PC-9 (cell line): ENCODE data around the gene IRF2BPL. TPM values are rescaled to one million over a fixed set of nuclear protein-coding genes. Genes with fewer than 3 reads are reported as not detected.

Source experiments
- BruUV-seq: library from RNA; stranded (reverse); fragments of 400-500 nt; replicated peaks from 2 replicates; lab custom pipeline; 2021; lab: Mats Ljungman, UMichigan
- CTCF ChIA-PET: fragments of 300-600 bp; sonication (Branson Sonifier 250); formaldehyde crosslinking; loops from one replicate; lab custom pipeline; 2022; ENCODE audit warnings: antibody characterized with exemption; lab: Charles Lee
- POLR2A ChIA-PET: fragments of 300-600 bp; sonication (Branson Sonifier 250); formaldehyde crosslinking; loops from one replicate; lab custom pipeline; 2022; ENCODE audit warnings: antibody characterized with exemption; ENCODE audit not compliant: unreplicated experiment; lab: Charles Lee
- DNase-seq, 2 experiments: peaks; one replicate each; pipeline versions ENCODE4 v3.0.0 to v3.0.0-alpha.2; 2015 to 2022; ENCODE audit warnings: mixed read lengths in 1 of 2
- H2AFZ ChIP-seq: fragments of 200-600 bp; sonication (generic); 2 replicates; pipeline ENCODE4 v1.8.1; 2017; ENCODE audit warnings: antibody characterized with exemption
- H3F3A ChIP-seq: fragments of 200-600 bp; sonication (generic); 2 replicates; pipeline ENCODE4 v1.8.1; 2017; ENCODE audit warnings: antibody characterized with exemption, mild to moderate bottlenecking, low read depth; ENCODE audit not compliant: insufficient read depth
- H3K27ac ChIP-seq: fragments of 200-600 bp; sonication (generic); 2 replicates; pipeline ENCODE4 v1.6.1; 2016; ENCODE audit warnings: mixed run types
- H3K27me3 ChIP-seq: fragments of 200-600 bp; sonication (generic); 2 replicates; pipeline ENCODE4 v1.6.1; 2016; ENCODE audit warnings: low read depth, mixed run types; ENCODE audit not compliant: insufficient read depth
- H3K36me3 ChIP-seq: fragments of 200-600 bp; sonication (generic); 2 replicates; pipeline ENCODE4 v1.6.1; 2016; ENCODE audit warnings: low read depth, mixed run types
- H3K4me1 ChIP-seq: fragments of 200-600 bp; sonication (generic); replicated peaks from 2 replicates; pipeline ENCODE4 v1.6.1; 2016; ENCODE audit warnings: mixed run types; ENCODE audit not compliant: insufficient read depth
- H3K4me2 ChIP-seq: fragments of 200-600 bp; sonication (generic); 2 replicates; pipeline ENCODE4 v1.6.1; 2017; ENCODE audit warnings: mixed run types
- H3K4me3 ChIP-seq: fragments of 200-600 bp; sonication (generic); 2 replicates; pipeline ENCODE4 v1.6.1; 2016; ENCODE audit warnings: mixed run types
- H3K79me2 ChIP-seq: fragments of 200-600 bp; sonication (generic); 2 replicates; pipeline ENCODE4 v1.6.1; 2017; ENCODE audit warnings: low read depth, mixed run types
- H3K9me2 ChIP-seq: fragments of 200-600 bp; sonication (generic); 2 replicates; pipeline ENCODE4 v1.8.1; 2017; ENCODE audit warnings: mild to moderate bottlenecking; ENCODE audit not compliant: insufficient read depth
- H3K9me3 ChIP-seq: fragments of 200-600 bp; sonication (generic); 2 replicates; pipeline ENCODE4 v1.8.1; 2016; ENCODE audit warnings: low read depth; ENCODE audit not compliant: insufficient read depth
- H4K20me1 ChIP-seq: fragments of 200-600 bp; sonication (generic); 2 replicates; pipeline ENCODE4 v1.8.1; 2017; ENCODE audit not compliant: insufficient read depth
- EZH2 ChIP-seq: fragments of 200-600 bp; sonication (generic); IDR thresholded peaks from 2 replicates; pipeline ENCODE4 v1.8.0; 2017; ENCODE audit warnings: antibody characterized with exemption, low read depth
- intact Hi-C: fragments of 100-400 bp; cut with micrococcal nuclease; formaldehyde crosslinking; loops from one replicate; pipeline ENCODE4 v1.10.0; 2022; ENCODE audit not compliant: unreplicated experiment
- total RNA-seq: library from RNA; stranded (reverse); gene quantifications from 2 replicates; pipeline ENCODE4 v1.2.3, GENCODE V29; 2021
- TF ChIP-seq, protein P1 (sequence below): fragments of 200-600 bp; sonication (generic); conservative IDR thresholded peaks from 2 replicates; pipeline ENCODE4 v1.6.1; 2017; ENCODE audit warnings: mixed run types, antibody characterized with exemption, mild to moderate bottlenecking, moderate library complexity

The IRF2BPL gene
- total RNA-seq, 1 experiment from 2014 or later, result 74.6 TPM

GRCh38 chr14:77002335-77002734 is 26.2 kb downstream of the IRF2BPL start:
- Histone ChIP-seq H3K4me1 (peaks cover 65% of the 10 kb centered on the region), H3K27ac (no peak overlapping the region), H3K36me3 (no peaks in the 10 kb centered on the region), H4K20me1 (no peaks in the 10 kb centered on the region), H3K9me3 (no peaks in the 10 kb centered on the region), H3K27me3 (no peaks in the 10 kb centered on the region), H3F3A (peaks cover 58% of the 10 kb centered on the region), H3K9me2 (no peaks in the 10 kb centered on the region), H2AFZ (no peak overlapping the region), H3K79me2 (no peaks in the 10 kb centered on the region), H3K4me2 (no peak overlapping the region), H3K4me3 (no peak overlapping the region)
- TF ChIP-seq, protein P1, sequence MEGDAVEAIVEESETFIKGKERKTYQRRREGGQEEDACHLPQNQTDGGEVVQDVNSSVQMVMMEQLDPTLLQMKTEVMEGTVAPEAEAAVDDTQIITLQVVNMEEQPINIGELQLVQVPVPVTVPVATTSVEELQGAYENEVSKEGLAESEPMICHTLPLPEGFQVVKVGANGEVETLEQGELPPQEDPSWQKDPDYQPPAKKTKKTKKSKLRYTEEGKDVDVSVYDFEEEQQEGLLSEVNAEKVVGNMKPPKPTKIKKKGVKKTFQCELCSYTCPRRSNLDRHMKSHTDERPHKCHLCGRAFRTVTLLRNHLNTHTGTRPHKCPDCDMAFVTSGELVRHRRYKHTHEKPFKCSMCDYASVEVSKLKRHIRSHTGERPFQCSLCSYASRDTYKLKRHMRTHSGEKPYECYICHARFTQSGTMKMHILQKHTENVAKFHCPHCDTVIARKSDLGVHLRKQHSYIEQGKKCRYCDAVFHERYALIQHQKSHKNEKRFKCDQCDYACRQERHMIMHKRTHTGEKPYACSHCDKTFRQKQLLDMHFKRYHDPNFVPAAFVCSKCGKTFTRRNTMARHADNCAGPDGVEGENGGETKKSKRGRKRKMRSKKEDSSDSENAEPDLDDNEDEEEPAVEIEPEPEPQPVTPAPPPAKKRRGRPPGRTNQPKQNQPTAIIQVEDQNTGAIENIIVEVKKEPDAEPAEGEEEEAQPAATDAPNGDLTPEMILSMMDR, result no peak
- TF ChIP-seq EZH2, result no peak
- DNase-seq, result no peak
- ChIA-PET CTCF (no interaction called here), POLR2A (no interaction called here)
- BruUV-seq, result no TSS peak
- intact Hi-C loops, result no loop called here

DNA sequence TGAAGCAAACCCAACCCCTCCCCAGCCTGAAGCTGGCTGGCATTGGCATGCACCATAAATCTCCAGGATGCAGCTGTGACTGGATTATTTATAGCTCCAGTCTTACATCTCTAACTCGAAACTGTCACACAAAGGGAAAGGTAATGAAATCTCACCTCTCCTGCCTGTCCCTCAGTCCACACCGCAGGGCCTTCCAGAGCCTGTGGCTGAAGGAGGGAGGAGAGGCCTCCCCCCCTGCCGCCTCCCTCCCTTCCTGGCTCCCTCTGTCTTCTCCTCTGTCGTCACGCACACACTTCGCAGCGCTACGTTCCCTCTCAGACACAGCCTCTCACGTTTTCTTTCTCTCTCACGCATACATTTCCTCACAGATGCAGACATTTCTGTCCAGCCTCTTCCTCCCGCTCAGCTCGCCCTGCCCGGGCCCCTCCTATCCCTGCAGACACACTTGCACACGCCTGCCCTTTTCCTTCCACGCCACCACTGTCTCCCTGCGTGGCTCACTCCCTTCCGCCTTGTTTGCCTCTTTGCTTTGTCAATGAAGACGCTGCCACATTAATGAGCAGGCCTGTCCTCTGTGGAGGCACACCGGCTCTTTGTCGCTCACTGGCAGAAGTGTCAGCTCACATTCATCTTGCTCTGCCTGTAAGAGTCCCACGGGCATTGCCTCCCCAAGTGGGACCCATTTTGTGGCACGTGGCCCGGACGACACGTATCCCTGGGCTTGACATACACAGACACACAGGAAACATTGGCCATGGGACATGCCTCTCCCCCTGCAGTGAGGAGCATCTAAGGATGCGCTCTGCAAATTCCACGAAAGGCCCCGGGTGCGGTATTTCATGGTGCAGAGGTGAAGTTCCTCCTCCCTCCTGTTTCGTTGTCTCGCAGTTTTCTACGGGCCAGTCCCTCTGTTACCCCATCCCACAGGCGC is 27.9 kb downstream of the IRF2BPL start:
- H3K27me3 ChIP-seq, result no peaks in the 10 kb centered on the region
- no peaks in the 10 kb centered on the region for H4K20me1 ChIP-seq
- H3K9me2 ChIP-seq, result no peaks in the 10 kb centered on the region
- no peak overlapping the region for H3K4me3 ChIP-seq
- TF ChIP-seq EZH2, result no peak
- TF ChIP-seq, protein P1, result no peak
- H3K4me1 ChIP-seq, result peaks cover 54% of the 10 kb centered on the region
- intact Hi-C loops, result no loop called here
- H2AFZ ChIP-seq, result no peak overlapping the region
- ChIA-PET POLR2A (interaction anchor here (0.6 to 0.7 kb wide), 2 partner anchors 13 to 47 kb away, joined by 3 to 4 read pairs; no protein-coding TSS in a partner anchor), CTCF (interaction anchor here (0.7 kb wide), 1 partner anchor 87 kb away, joined by 5 read pairs; no protein-coding TSS in a partner anchor)
- no peaks in the 10 kb centered on the region for H3K9me3 ChIP-seq
- BruUV-seq, result no TSS peak
- H3K36me3 ChIP-seq, result no peaks in the 10 kb centered on the region
- no peaks in the 10 kb centered on the region for H3K79me2 ChIP-seq
- peaks cover 42% of the 10 kb centered on the region for H3F3A ChIP-seq
- DNase-seq, result no peak
- no peak overlapping the region for H3K27ac ChIP-seq
- no peak overlapping the region for H3K4me2 ChIP-seq

GRCh38 chr14:76998910-76999309 is 29.6 kb downstream of the IRF2BPL start:
- peaks cover 25% of the 10 kb centered on the region for H3F3A ChIP-seq
- no peaks in the 10 kb centered on the region for H3K36me3 ChIP-seq
- no peaks in the 10 kb centered on the region for H3K9me3 ChIP-seq
- H4K20me1 ChIP-seq, result no peaks in the 10 kb centered on the region
- no peak overlapping the region for H2AFZ ChIP-seq
- H3K9me2 ChIP-seq, result no peaks in the 10 kb centered on the region
- no peak overlapping the region for H3K4me2 ChIP-seq
- no peak for DNase-seq
- H3K27me3 ChIP-seq, result no peaks in the 10 kb centered on the region
- intact Hi-C loops, result no loop called here
- no peaks in the 10 kb centered on the region for H3K79me2 ChIP-seq
- H3K27ac ChIP-seq, result no peak overlapping the region
- no TSS peak for BruUV-seq
- H3K4me1 ChIP-seq, result peaks cover 37% of the 10 kb centered on the region
- POLR2A ChIA-PET, result interaction anchor here (0.6 kb wide), 1 partner anchor 40 kb away, joined by 8 read pairs; no protein-coding TSS in a partner anchor
- CTCF ChIA-PET, result no interaction called here
- TF ChIP-seq EZH2, result no peak
- TF ChIP-seq, protein P1, result no peak
- H3K4me3 ChIP-seq, result no peak overlapping the region
